CD4-positive, alpha-beta T cell treated with Interleukin-6 for 4 hours (primary cell): Measurements from ENCODE around the gene NAA16.

ENCODE experiments used
- DNase-seq: peaks from one replicate; pipeline ENCODE4 v3.0.0-alpha.2; 2020; ENCODE audit warnings: mixed read lengths

The NAA16 gene

GRCh38 chr13:41361491-41361890 is 50.4 kb downstream of the NAA16 start:
- no peak for DNase-seq

- no peak for DNase-seq
Observed at GRCh38 chr13:41364043-41364442, 53.0 kb downstream of the NAA16 start.

- no peak for DNase-seq
Observed at GRCh38 chr13:41365631-41366030, 54.6 kb downstream of the NAA16 start.

GRCh38 chr13:41370736-41371135 is 59.7 kb downstream of the NAA16 start:
- DNase-seq, result no peak

- no peak for DNase-seq
Observed at GRCh38 chr13:41377446-41377845, 66.4 kb downstream of the NAA16 start.

GRCh38 chr13:41382431-41382830 is 71.4 kb downstream of the NAA16 start:
- no peak for DNase-seq

GRCh38 chr13:41383386-41383785 is 72.3 kb downstream of the NAA16 start:
- DNase-seq, result no peak

- DNase-seq, result no peak
Observed at GRCh38 chr13:41384749-41385503, 73.9 kb downstream of the NAA16 start.

- no peak for DNase-seq
Observed at GRCh38 chr13:41386211-41386610, 75.1 kb downstream of the NAA16 start.

- no peak for DNase-seq
Observed at GRCh38 chr13:41387576-41387975, 76.5 kb downstream of the NAA16 start.

GRCh38 chr13:41388143-41388881 is 77.2 kb downstream of the NAA16 start:
- DNase-seq, result no peak

- peak; percentile 16 for DNase-seq
Observed at GRCh38 chr13:41389580-41389979, 78.5 kb downstream of the NAA16 start.

- DNase-seq, result no peak
Observed at GRCh38 chr13:41394166-41394565, 83.1 kb downstream of the NAA16 start.

GRCh38 chr13:41398494-41399170 is 87.6 kb downstream of the NAA16 start:
- no peak for DNase-seq

GRCh38 chr13:41401366-41401765 is 90.3 kb downstream of the NAA16 start:
- DNase-seq, result no peak

GRCh38 chr13:41402691-41403511 is 91.8 kb downstream of the NAA16 start:
- DNase-seq, result no peak

- no peak for DNase-seq
Observed at GRCh38 chr13:41403983-41404382, 92.9 kb downstream of the NAA16 start.

- DNase-seq, result no peak
Observed at GRCh38 chr13:41405367-41405766, 94.3 kb downstream of the NAA16 start.

- DNase-seq, result no peak
Observed at GRCh38 chr13:41407380-41407779, 96.3 kb downstream of the NAA16 start.

- DNase-seq, result no peak
Observed at GRCh38 chr13:41408121-41408520, 97.1 kb downstream of the NAA16 start.

- no peak for DNase-seq
Observed at GRCh38 chr13:41408746-41409145, 97.7 kb downstream of the NAA16 start.

GRCh38 chr13:41409611-41410010 is 98.5 kb downstream of the NAA16 start:
- no peak for DNase-seq

GRCh38 chr13:41411060-41411459 is 100.0 kb downstream of the NAA16 start:
- no peak for DNase-seq
